ENCODE results near the gene TMED4. TPM values are rescaled to one million over a fixed set of nuclear protein-coding genes. Genes with fewer than 3 reads are reported as not detected.

TMED4 gene
- total and polyA plus RNA-seq, 4 donors = 26.9 to 97.1 (median 46.9) TPM

GRCh38 chr7:44565097-44565794, 16.8 kb downstream of the TMED4 start:
- no peaks in the 10 kb centered on the region for H3K27me3 ChIP-seq (ENCODE audit: control insufficient read depth in 4 of 4, insufficient read depth in 4 of 4, low read length in 3 of 4)
- TF ChIP-seq CTCF (IDR thresholded peaks at IDR 0.05; ENCODE audit: low read depth, low read length, missing input control) (peak; percentile 99), MAX (IDR thresholded peaks at IDR 0.05) (peak; percentile 45), REST (IDR thresholded peaks at IDR 0.05) (no peak), RAD21 (IDR thresholded peaks at IDR 0.05) (peak; percentile 92 to 94), YY1 (IDR thresholded peaks at IDR 0.05) (peak; percentile 20), ZBTB33 (IDR thresholded peaks at IDR 0.05) (no peak)
- H3K36me3 ChIP-seq (ENCODE audit: control insufficient read depth in 4 of 4, insufficient read depth in 3 of 4, low read depth in 1 of 4, low read length in 3 of 4) = peaks cover 18 to 43% (median 38%) of the 10 kb centered on the region in 4 donors
- H3K4me1 ChIP-seq (ENCODE audit: control insufficient read depth in 4 of 4, insufficient read depth in 4 of 4, low read length in 3 of 4) = peaks cover 8 to 35% (median 25%) of the 10 kb centered on the region in 4 donors
- H3K4me3 ChIP-seq (ENCODE audit: low read depth in 1 of 3, low read length in 3 of 3) = no peak overlapping the region
- no peaks in the 10 kb centered on the region for H3K9me3 ChIP-seq (ENCODE audit: control insufficient read depth in 4 of 4, low read length in 3 of 4)
- WGBS = 54% methylated on average over 13 of the region's 13 CpGs
- no peak overlapping the region for H3K9ac ChIP-seq (ENCODE audit: low read depth in 1 of 2, low read length in 2 of 2)
- DNase-seq (ENCODE audit: low spot score) = peak; percentile 81
- no peak overlapping the region for H3K27ac ChIP-seq (ENCODE audit: low read depth in 1 of 2, low read length in 2 of 2)

- peaks cover 13 to 37% (median 32%) of the 10 kb centered on the region in 4 donors for H3K36me3 ChIP-seq (ENCODE audit: control insufficient read depth in 4 of 4, insufficient read depth in 3 of 4, low read depth in 1 of 4, low read length in 3 of 4)
- peaks cover 8 to 34% (median 25%) of the 10 kb centered on the region in 4 donors for H3K4me1 ChIP-seq (ENCODE audit: control insufficient read depth in 4 of 4, insufficient read depth in 4 of 4, low read length in 3 of 4)
- no peaks in the 10 kb centered on the region for H3K9me3 ChIP-seq (ENCODE audit: control insufficient read depth in 4 of 4, low read length in 3 of 4)
- DNase-seq (ENCODE audit: low spot score) = no peak
- H3K9ac ChIP-seq (ENCODE audit: low read depth in 1 of 2, low read length in 2 of 2) = no peak overlapping the region
- WGBS = 91% methylated on average over 2 of the region's 2 CpGs
- H3K27ac ChIP-seq (ENCODE audit: low read depth in 1 of 2, low read length in 2 of 2) = no peak overlapping the region
- H3K27me3 ChIP-seq (ENCODE audit: control insufficient read depth in 4 of 4, insufficient read depth in 4 of 4, low read length in 3 of 4) = no peaks in the 10 kb centered on the region
- no peak overlapping the region for H3K4me3 ChIP-seq (ENCODE audit: low read depth in 1 of 3, low read length in 3 of 3)
- TF ChIP-seq JUND (IDR thresholded peaks at IDR 0.05) (no peak), SP1 (IDR thresholded peaks at IDR 0.05) (no peak), NR2F2 (IDR thresholded peaks at IDR 0.05) (no peak), HNF4A (conservative IDR thresholded peaks at IDR 0.05) (no peak), RAD21 (IDR thresholded peaks at IDR 0.05) (no peak), FOXA1 (IDR thresholded peaks at IDR 0.05) (no peak), ZBTB33 (IDR thresholded peaks at IDR 0.05) (no peak), TAF1 (conservative IDR thresholded peaks at IDR 0.05) (no peak), HNF4G (IDR thresholded peaks at IDR 0.05) (no peak), EGR1 (IDR thresholded peaks at IDR 0.05; ENCODE audit: low read depth in 2 of 2) (no peak), GABPA (IDR thresholded peaks at IDR 0.05 in 1 of 2, conservative IDR thresholded peaks at IDR 0.05 in 1 of 2) (no peak), FOXA2 (IDR thresholded peaks at IDR 0.05) (no peak), CTCF (IDR thresholded peaks at IDR 0.05; ENCODE audit: low read depth, low read length, missing input control) (no peak), ATF3 (IDR thresholded peaks at IDR 0.05) (no peak)
Measured at GRCh38 chr7:44564606-44565005, 17.4 kb downstream of the TMED4 start.
